ENCODE data around the gene IAPP.

DNA sequence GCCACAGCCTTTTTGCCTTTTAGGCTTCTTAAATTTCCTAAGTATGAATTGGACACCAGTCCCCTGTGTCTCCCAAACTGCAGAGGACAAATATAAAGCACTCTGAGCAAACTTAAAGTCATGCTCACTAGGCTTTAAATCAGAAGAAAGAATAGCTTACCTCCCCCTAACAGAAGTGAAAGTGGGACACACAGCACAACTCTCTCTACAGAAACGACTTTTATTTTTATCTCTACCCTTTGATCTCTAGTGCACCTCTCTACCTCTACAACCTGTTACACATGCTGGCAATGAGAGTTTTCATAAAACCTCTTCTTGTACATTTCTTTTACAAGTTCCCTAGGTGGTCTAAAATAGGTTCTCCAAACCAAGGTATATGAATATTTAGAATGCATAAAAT lies 19.7 kb downstream of the IAPP start:
- TF ChIP-seq, protein P1, sequence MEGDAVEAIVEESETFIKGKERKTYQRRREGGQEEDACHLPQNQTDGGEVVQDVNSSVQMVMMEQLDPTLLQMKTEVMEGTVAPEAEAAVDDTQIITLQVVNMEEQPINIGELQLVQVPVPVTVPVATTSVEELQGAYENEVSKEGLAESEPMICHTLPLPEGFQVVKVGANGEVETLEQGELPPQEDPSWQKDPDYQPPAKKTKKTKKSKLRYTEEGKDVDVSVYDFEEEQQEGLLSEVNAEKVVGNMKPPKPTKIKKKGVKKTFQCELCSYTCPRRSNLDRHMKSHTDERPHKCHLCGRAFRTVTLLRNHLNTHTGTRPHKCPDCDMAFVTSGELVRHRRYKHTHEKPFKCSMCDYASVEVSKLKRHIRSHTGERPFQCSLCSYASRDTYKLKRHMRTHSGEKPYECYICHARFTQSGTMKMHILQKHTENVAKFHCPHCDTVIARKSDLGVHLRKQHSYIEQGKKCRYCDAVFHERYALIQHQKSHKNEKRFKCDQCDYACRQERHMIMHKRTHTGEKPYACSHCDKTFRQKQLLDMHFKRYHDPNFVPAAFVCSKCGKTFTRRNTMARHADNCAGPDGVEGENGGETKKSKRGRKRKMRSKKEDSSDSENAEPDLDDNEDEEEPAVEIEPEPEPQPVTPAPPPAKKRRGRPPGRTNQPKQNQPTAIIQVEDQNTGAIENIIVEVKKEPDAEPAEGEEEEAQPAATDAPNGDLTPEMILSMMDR (IDR thresholded peaks at IDR 0.05): no peak
- no peak for TF ChIP-seq POLR2A (IDR thresholded peaks at IDR 0.05)

Data from adrenal gland (tissue), 5 donors.